HG03139 (cell line): ENCODE data around the gene ADAM23.
"Not testable (repeated sequence)": the region's sequence is repeated elsewhere in the genome, so short reads cannot be mapped to it uniquely, and the experiment has no call there.

Experiments used
- ATAC-seq: cut with Tn5 transposase; IDR thresholded peaks from one replicate; pipeline ENCODE4 v1.9.1; 2021; ENCODE audit not compliant: unreplicated experiment

Gene ADAM23, protein sequence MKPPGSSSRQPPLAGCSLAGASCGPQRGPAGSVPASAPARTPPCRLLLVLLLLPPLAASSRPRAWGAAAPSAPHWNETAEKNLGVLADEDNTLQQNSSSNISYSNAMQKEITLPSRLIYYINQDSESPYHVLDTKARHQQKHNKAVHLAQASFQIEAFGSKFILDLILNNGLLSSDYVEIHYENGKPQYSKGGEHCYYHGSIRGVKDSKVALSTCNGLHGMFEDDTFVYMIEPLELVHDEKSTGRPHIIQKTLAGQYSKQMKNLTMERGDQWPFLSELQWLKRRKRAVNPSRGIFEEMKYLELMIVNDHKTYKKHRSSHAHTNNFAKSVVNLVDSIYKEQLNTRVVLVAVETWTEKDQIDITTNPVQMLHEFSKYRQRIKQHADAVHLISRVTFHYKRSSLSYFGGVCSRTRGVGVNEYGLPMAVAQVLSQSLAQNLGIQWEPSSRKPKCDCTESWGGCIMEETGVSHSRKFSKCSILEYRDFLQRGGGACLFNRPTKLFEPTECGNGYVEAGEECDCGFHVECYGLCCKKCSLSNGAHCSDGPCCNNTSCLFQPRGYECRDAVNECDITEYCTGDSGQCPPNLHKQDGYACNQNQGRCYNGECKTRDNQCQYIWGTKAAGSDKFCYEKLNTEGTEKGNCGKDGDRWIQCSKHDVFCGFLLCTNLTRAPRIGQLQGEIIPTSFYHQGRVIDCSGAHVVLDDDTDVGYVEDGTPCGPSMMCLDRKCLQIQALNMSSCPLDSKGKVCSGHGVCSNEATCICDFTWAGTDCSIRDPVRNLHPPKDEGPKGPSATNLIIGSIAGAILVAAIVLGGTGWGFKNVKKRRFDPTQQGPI

DNA sequence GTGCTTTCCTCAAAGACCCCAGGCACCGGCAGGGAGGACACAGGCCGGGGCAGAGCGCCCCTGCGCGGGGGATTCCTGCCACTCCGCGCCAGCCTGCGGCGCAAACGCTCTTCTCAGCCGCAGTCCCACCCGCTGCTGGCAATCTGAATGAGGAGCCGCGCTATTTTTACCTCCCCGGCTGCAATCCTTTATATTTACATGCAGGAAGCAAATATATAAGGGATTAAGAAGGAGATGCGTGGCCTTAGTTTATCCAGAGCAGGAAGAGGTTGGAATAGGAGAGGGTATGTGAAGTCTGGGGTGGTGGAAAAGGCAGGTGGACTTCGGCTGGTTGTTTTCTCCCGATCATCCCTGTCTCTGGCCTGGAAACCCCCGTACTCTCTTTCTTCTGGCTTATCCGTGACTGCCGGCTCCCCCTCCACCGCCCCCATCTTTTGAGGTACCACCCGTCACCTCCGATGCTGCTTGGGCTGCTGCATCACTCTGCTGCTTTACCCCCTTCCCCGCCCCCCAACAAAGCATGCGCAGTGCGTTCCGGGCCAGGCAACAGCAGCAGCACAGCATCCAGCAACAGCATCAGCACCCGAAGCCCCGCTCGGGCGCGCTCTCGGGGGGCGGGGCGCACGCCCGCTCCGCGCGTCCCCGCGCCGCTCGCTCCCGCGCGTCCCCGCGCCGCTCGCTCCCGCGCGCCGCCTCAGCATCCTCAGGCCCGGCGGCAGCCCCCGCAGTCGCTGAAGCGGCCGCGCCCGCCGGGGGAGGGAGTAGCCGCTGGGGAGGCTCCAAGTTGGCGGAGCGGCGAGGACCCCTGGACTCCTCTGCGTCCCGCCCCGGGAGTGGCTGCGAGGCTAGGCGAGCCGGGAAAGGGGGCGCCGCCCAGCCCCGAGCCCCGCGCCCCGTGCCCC lies at the start of gene ADAM23:
TSS of gene ADAM23 (plus strand) at position 700 of the 902 bp plus-strand sequence. CDS start 335 bp downstream, outside the sequence.
- peak; percentile 32 for ATAC-seq

DNA sequence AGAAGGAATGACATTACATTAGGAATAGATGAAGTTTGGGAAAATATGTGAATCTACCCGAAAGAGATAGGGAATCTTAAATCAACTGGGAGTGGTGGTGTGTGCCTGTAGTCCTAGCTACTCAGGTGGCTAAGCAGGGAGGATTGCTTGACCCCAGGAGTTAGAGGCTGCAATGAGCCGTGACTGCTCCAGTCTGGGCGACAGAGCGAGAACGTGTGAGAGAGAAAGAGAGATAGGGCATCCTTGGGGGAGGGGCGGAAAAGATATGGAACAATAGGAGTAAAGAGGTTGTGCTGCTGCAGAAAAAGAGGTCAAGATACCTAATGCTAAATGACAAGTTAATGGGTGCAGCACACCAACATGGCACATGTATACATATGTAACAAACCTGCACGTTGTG lies 47.1 kb upstream of the ADAM23 start:
- no peak for ATAC-seq

DNA sequence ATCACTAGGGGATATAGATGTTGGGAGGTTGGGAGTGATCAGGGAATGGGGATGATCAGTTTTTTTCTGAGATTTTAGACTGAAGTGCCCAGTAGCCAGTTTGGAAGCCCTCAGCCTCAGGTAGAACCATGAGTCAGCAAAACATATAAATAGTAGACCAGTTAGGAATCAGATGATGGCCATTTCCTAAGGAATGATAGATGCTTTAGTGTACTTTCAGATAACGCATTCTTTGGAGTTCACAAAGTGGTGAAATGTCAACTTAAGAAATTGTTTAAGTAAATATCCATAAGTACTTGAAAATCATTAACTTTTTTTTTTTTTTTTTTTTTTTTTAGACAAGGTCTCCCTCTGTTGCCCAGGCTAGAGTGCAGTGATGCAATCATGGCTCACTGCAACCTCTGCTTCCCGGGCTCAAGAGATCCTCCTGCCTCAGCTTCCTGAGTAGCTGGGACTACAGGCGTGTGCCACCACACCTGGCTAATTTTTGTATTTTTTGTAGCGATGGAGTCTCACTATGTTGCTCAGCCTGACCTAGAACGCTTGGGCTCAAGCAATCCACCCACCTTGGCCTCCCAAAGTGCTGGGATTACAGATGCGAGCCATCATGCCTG lies 40.3 kb upstream of the ADAM23 start:
- not testable (repeated sequence) for ATAC-seq

DNA sequence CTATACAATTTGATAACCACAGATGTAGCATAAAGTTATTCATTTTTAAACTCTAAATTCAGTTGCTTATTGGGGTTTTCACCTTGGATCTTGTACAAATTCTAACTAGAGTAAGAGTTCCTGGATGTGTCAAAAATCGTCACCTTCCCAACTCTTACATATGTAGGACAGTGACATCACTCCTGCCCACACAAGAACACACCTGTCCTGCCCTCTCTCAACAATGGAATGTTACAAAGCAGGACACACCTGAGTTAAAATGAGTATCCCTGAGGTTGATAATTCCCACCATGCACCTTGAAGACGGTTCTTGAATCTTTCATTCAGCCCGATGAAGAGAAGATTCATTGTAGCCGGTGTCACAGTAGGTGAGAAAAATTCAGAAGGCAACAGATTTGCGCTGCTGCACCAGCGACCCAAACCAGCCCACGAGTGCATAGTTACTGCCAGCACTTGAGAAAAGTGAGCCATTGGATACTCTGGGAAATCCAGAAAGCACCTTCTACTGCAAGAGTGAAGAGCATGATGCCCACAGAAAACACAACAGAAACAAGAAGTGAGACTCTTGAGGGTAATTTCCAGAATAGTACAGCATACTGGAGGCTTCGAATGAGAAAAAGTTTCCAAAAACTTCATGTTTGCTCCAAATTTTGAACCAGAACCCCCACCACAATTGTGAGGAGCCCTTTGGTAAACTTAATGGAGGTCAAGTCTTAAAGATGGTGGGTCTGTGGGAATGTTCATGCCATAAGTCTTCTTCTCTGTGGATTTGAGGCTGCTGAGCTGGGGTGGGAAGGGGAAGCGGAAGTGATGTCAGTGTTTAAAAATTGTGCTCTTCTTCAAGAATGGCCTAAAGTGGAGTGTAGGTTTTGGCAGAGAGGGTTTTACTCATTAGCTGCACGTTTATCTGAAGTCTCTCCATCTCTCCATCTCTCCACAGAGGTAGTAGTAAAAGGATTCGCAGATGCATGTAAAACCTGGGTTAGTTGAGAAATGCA lies 34.7 kb upstream of the ADAM23 start:
- ATAC-seq = peak; percentile 80

DNA sequence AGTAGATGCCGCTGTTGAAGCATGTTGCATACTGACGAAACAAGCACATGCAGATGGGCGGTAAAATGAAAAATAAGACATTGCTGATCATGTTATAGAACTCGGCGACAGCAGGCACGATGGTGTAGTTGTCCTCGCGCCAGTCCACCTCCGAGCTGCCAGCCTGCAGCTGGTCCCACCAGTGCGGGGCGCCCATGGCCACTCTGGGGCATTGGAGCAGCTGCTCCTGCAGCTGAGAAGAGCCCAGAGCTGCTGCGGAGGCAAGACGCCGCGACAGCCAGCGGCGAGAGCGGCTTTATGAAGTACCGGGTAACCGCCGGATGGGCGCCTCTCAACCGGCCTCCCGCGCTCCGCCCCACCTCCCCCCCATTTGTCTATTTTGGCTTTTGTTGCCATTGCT lies 32.6 kb upstream of the ADAM23 start:
- no peak for ATAC-seq

DNA sequence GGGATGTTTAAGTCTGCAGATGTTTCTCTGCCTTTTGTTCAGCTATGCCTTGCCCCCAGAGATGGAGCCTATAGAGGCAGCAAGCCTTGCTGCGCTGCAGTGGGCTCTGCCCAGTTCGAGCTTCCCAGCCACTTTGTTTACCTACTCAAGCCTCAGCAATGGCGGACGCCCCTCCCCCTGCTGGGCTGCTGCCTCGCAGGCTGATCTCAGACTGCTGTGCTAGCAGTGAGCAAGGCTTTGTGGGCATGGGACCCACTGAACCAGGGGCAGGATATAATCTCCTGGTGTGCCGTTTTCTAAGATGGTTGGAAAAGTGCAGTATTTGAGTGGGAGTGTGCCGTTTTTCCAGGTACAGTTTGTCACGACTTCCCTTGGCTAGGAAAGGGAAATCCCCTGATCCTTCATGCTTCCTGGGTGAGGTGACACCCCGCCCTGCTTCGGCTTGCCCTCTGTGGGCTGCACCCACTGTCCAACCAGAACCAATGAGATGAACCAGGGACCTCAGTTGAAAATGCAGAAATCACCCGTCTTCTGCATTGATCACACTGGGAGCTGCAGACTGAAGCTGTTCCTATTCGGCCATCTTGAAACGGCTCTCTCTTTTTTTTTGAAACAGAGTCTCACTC lies 27.6 kb upstream of the ADAM23 start:
- ATAC-seq = no peak

DNA sequence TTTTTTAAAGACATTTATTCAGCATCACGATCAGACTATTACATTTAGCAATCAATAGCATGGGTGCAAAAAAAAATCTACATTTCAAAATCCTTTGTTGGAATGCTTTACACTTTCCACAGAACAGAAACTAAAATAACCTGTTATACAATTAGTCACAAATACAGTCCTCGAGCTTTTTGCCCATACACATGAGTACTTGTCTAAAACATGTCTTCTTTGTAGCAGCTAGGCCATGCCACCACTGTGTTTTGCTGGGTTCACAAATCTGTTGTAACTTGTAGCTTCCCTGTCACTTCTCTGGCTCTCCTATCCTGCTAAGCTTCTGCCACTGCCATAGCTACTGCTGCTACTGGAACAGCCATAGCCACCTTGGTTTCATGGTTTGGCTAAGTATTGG lies 24.4 kb upstream of the ADAM23 start:
- ATAC-seq = no peak

DNA sequence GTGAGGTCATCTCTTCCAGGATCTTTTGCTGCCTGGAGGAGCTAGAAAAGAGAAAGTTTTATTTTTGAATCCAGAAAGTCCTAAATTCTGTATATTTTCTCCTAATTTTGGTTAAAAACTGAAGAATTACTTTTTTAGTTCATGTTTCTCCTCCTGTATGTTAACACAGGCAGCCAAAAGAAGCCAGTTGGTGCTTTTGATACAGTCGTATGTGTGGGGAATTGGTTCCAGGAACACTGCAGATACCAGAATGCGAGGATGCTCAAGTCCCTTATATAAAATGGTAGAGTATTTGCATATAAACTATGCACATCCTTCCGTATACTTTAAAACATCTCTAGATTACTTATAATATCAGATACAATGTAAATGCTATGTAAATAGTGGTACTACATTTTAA lies 22.6 kb upstream of the ADAM23 start:
- ATAC-seq = no peak

DNA sequence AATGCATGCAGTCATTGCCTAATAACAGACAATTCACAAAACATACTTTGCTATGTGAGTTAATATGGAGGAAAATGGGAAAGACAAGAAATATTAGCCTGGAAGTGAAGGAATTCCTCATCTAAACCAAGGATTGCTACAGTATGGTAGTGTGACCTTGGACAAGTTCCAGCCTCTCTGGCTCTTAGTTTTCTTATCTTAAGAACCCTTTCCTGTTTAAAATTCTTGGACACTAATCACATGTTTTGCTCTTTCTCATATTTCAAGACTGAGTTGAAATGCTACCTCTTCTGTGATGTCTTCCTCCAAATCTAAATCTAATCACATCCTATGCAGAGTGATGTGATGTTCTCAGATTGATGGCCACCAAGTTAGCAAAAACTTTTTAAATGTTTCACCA lies 20.8 kb upstream of the ADAM23 start:
- no peak for ATAC-seq

DNA sequence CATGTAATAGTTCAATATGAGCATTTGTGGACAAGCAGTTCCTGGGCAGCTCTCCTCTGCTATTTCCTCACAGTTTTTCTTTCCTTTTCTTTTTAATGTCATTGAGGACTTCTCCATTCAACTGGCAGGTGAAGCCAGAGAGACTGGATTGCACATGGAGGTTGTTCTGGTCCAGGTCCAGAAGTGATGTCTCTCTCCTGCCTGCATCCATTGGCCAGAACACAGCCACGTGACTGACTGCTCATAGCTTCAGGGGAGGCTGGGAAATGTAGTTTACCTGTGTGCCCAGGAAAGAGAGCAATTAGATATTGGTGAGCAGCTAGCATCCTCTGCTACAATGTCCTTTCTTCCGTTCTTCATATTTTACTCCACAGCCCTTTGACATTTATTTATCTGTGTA lies 20.2 kb upstream of the ADAM23 start:
- no peak for ATAC-seq

DNA sequence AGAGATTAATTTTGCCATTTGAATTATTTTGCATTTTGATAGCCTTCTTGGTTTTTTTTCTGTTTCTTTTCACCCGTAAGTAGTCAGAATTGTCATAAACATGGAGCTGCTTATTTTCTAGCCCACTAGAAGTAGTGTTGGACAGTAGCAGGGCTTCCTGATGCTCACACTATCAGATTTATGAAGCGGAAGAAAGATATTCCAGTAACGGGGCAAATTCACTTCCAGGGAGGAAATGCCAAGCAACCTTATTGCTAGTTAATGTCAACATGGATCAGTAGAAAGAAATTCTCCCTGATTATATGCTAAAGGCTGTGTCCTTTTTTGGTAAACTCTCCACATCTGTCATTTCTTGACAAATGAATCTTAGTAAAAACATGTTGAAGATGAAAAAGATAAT lies 19.2 kb upstream of the ADAM23 start:
- no peak for ATAC-seq

DNA sequence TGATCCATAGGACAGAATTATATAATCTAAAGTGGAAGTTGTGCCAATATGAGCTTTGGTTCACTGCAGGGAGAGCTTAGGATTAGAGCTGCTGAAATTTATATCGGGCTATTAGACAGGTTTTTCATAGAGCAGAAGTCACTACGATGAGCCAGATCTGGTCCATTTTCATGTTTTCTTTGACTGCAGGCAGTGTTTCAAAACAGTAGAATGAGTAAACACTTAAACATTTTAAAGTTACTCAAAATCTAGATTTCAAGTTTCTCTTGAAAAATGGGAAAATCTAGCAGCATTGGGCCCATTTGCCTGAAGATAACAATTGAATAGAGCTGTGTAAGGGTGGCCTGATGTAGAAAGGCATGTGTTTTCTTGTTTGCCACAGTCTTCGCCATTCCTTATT lies 14.5 kb upstream of the ADAM23 start:
- no peak for ATAC-seq

DNA sequence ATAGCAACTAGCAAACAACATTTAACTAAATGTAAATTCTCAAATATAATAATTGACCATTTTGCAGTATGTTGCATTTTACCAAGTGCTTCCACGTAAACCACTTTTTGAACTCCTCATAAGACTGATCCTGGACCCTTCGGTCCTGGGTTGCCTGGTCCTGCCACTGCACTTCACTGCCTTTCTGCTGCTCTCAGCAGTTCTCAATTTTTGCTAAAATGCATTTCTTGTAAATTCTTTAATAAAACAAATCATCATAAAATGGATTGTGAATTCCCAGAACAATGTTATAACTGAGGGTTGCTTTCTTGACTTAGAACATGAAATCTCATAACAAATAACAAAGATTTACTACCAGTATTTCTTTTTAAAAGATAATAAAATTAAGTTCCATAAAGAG lies 12.9 kb upstream of the ADAM23 start:
- no peak for ATAC-seq

DNA sequence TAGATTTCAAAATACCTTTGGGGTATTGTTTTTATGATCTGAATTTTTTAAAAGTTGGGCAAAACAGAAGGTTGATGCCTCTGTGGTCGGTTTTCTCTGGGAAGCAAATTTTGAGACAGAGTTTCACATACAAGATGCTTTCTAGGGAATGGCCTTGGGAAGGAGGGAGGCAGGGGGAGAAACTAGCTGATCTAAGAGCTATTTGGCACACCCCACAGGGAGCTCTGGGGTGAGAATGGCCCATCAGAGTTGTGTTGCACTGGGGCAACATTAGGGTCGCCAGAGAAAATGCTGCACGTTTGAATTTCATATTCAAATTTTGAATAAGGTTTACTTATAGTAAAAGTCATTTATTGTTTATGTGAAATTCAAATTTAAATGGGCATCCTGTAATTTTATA lies 11.9 kb upstream of the ADAM23 start:
- ATAC-seq = no peak

DNA sequence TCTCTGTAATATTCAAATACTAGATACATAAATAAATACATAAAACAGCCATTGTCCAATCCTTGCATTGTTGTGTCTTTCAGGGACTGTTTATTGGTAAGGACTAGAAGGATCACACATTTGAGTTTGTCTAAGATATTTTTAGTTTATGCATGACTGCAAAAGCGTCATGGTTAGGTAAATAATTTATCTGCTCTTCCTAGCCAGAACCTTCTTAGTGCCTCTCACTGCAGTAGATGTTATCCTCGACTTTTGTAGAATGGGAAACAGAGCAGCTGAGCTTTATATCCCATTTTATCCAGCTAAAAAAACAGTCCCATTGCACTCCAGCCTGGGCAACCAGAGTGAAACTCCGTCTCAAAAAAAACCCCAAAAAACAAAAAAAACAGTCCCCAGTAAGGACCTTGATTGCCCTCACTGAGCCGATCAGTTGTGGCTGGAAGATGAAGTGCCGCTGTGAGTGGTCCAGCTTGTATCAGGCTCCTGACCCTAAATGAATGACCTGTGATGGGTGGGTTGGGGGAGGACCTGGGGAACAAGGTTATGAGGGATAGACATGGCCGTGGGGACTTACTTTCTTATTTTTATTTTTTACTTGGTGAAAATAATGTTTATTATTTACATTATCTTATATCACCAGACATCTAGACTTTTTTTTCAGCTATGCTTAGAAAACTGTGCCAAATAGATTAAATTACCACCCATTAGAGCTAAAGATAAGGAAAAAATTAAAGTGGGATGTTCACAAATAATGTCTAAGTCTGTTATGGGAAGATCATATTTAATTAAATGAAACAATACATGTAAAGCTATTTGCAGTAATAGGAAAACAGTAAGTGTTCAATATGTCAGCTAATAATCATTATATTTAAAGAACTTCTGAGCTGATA lies 10.9 kb upstream of the ADAM23 start:
- no peak for ATAC-seq

DNA sequence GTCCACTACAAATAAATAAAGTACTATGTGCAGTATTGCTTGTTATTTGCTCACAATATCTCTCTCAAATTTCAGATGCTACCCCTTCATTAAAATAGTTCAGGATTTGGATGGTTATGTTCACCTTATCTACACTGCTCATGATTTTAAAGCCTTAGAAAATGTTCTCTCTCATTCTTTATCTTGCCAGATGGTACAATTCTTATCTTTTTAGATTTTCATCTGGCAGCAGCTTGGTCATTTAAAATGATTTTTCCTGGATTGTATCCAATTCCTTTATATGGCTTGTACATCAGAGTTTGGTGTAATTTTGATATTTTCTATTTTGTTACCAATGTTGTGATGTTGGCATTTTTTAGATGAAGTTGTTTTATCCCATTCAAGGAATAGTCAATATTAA lies 10.1 kb upstream of the ADAM23 start:
- ATAC-seq = no peak

DNA sequence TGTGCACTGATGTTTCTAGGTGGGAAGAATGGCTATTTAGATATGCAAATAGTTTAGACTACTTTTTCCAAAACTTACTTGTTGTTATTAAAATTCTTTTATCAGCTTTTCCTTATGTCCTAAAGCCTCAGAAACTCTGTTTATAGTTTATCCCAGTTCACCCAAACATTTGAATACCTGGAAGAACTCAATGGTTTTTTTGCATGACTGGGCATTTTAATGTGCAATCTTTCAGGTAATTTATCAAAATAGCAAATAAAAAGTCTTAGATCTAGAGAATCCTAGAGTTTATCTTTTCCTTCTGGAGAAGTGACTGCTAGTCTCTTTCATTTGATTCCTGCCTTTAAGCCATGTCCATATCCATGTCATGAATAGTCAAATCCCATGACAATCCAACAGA lies 9.6 kb upstream of the ADAM23 start:
- ATAC-seq = no peak

DNA sequence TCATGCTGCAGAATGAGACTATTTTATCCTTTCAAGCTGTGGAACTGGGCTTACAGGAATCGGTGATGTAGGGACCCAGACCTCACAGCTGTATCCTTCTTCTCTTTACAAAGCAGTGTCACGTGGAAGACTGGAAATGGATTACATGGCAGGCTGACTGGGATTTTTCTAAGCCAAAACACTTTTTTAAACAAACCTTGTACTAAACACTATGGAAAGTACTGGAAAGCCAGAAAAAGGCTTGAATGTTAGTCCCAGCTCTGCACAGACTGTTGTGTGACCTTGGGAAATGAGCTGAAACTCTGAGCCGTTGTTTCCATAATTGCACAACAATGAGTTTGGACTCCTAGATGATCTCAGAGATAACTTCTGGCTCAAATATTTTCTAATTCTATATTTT lies 7.6 kb upstream of the ADAM23 start:
- ATAC-seq = no peak
